GM19238 (cell line): ENCODE data around the gene ARL14.

ENCODE experiments used
- DNase-seq: peaks from one replicate; pipeline ENCODE4 v3.0.0; 2011; ENCODE audit warnings: low spot score; ENCODE audit not compliant: insufficient read length

ARL14 gene

GRCh38 chr3:160676547-160677303 lies at the start of gene ARL14:
ARL14 (plus strand) TSS chr3:160677160; CDS start chr3:160677347, 187 bp downstream.
- DNase-seq, result no peak

DNA sequence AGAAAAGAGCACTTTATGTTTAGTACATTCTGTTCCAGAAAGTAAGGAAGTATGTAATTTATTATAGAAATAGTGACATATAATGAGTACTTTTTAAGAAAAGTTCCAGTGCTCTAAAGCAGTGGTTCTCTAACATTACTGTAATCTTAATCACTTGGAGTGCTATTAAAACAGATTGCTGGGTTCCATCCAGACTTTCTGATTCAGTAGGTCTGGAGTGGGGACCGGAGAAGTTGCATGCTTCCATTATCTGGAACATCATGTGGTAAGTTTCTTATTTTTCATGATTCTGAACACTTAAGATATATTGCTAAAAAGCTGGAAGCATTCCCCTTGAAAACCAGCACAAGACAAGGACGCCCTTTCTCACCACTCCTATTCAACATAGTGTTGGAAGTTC lies 47.5 kb upstream of the ARL14 start:
- no peak for DNase-seq

- DNase-seq, result no peak
Observed at GRCh38 chr3:160633361-160634083, 43.4 kb upstream of the ARL14 start.

DNA sequence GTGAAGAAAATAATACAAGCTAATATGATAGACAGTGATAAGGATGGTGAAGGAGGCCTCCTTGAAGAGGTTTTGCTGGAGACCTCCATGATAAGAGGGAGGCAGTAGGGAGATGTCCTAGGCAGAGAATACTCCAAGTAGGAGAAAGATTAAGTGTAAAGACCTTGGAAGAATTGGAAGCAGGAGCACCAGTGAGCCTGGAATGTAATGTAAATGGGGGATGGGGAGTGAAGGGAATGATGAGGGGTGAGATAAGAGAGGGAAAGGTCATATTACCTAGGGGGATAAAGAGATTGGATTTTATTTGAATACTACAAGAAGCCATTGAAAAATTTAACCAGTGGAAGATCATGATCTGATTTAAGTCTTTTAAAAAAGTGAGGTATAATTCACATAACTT lies 41.7 kb upstream of the ARL14 start:
- DNase-seq, result no peak

DNA sequence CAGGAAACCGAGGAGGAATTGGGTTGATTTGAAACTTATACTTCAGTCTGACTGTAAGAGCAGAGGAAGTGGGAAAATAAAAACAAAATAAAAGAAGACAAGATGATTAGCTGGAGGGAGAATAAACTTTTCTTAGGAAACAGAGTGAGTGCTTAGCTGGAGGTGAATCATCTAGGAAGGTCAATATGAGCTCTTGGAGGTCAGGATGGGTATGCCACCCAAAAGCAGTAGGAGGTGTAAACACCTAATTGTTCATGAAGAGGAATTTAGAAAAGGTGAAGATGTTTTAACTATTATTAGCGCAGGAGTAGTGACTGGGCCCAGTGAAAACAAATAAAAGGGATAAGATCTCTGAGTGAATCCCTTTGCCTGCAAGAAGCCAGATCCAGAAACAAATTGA lies 39.9 kb upstream of the ARL14 start:
- no peak for DNase-seq

GRCh38 chr3:160638184-160638583 lies 38.8 kb upstream of the ARL14 start:
- no peak for DNase-seq

DNA sequence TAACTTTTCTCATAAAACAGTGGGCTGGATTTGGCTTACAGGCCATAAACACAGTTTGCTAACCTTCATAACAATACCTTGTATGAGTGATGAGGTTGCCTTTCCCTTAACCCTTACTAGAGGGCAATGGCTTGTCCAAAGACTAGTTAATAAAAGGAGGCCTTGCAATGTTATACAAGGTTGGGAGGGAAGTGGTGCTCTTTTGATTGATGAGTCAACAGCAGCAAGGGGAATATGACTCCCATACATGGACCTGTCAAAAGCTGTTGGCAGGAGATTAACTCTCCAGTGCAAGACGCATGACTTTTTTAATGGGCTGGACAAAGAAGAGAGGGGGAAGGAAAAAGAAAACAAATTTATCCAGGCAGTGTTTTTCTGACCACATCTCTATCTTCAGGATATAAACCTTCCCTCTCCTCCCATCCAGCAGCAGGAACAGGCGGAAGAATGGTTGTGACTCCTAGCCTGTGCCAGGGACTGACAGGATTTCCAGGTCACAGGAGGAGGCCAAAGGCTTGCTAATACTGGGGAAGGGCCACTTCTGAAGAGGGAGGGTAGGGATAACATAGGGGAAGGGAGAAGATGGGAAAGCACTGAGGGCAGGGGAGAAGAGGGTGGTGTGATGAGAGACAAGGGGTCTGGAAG lies 35.2 kb upstream of the ARL14 start:
- no peak for DNase-seq

DNA sequence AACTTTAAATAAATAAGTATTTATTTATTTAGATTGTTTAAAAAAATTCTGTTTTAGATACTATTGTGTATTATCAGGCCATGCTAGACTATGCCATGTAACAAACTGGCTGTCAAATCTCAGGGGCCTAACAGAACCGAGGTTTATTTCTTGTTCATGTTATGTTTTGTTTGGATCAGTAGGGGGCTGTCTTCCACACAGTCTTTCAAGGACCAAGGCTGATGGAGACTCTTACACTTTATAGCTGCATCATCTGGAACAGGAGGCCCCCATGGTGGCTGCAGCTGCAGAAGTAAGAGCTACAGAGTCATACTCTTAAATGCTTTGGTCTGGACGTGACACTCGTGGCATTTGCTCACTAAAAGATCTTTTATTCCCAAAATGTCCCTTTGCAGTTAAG lies 33.0 kb upstream of the ARL14 start:
- DNase-seq, result no peak

DNA sequence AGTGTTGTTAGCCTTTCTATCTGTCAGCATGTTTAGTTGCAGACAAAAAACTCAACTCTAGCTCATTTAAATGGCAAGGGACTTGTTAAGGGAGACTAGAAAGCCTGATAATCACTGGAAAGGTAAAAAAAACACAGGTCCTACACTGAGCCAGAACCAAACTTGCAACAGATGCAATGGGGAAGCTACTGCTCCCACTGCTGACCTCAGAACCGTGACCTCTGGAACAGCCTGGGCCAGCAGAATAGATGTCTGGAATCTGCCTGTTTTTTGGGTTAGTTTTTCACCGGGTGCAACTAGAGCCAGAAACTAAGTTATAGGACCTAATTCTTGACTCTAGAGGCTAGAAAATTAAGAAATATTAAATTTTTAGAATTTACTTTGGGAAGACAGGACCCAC lies 32.5 kb upstream of the ARL14 start:
- no peak for DNase-seq

DNA sequence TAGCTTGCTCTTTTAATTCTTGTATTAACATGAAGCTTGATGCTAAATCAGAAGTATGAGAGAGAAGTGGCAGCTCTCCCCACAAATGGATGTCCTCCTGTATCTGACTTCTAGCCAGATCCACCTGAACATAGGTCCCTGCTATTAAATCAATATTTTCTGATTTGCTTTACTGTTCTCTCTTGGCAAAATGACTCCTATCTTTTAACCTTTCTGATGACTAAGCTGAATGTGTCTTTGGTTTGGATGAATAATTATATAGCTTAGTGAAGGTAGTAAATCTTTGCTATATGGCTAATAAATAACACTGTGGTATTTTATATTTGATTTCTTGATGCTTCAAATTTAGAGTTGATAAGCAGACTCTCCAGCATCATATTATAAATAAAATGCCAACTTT lies 28.3 kb upstream of the ARL14 start:
- no peak for DNase-seq

- DNase-seq, result no peak
Observed at GRCh38 chr3:160649596-160649995, 27.4 kb upstream of the ARL14 start.

GRCh38 chr3:160653512-160653911 lies 23.4 kb upstream of the ARL14 start:
- no peak for DNase-seq

- DNase-seq, result no peak
Observed at GRCh38 chr3:160660902-160661301, 16.1 kb upstream of the ARL14 start.

DNA sequence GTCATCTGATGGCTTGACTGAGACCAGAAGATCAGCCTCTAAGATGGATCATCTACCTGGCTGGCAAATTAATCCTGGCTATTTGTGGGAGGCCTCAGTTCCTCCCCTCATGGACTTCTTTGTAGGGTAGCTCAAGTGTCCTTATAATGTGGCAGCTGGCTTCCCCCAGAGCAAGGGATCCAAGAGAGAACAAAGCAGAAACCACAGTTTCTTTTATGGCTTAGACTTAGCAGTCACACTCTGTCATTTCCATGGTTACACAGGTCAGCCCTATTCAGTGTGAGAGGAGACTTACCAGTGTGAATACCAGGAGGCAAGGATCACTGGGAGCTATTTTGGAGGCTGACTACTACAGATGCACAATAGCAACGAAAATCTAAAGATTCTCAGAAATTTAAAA lies 15.3 kb upstream of the ARL14 start:
- DNase-seq, result no peak

DNA sequence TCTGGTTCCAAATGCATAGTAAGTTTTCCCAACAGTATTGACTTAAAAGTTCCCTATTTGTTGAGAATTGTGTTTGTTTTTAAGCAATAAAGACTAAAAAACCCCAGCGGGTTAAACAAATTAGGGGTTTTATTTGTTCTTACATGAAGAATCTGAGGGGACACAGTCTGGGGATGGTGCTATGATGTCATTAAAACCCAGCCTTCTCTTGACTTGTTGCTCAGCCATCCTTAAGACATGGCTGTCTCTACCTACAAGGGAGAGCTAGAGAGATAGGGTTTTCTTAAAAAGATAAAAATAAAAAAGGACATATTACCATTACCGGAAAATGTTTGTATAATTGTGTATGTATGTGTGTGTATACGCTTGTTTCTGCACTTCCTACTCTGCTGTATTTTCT lies 11.7 kb upstream of the ARL14 start:
- DNase-seq, result no peak

GRCh38 chr3:160665784-160666526 lies 11.0 kb upstream of the ARL14 start:
- DNase-seq, result no peak

DNA sequence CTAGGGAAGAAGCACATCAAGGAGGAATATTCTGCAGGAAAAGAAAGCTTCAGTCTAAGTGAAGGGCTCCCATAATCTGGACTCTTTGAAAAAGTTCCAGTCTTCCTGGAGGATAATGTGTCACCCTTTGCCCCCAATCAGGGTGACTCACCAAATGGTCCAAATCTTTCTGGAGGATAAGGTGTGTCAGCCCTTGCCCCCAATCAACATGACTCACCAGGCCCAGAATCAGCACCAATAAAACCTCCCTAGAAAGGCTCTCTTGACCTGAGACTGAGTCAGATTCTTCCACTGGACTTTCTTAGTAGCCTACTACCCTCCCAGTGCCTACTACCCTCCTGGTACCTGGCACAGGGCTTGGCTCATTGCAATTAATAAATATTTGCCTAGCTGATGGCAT lies 9.5 kb upstream of the ARL14 start:
- no peak for DNase-seq

DNA sequence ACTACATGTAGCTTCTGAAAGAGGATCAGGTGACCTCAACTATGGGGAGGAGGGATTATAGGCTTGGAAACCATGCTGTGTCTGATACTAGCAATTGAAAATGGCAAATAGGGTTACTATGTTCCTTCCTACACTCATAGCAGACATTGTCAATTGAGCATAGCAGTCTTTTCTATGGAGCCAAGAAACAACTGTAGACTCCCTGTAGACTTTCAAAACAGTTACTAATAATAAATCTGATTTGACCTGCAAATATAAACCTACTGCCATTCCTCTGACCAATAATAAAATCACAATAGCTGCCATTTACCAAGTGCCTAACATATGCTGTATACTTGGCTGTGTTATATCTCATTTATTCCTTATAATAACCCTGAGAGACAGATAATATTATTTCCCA lies 8.5 kb upstream of the ARL14 start:
- DNase-seq, result no peak

DNA sequence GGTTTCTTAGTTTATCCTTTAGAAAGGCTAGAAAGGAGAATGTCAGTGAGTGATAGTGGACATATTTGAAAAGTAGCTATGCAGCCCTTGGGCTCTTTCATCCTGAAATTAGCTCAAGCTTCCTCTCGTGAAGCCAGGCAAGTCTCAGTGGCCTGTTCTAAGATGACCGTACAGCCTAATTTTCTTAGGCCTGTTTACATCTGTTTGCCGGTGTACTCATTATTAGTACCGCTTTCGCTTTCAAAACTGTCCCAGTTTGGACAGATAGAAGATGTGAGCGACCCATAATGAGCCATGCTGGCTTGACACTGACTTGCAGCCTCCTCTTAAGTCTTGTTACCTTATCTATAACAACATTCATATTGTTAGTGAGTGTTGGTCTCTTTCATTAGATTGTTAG lies 5.7 kb upstream of the ARL14 start:
- DNase-seq, result no peak

DNA sequence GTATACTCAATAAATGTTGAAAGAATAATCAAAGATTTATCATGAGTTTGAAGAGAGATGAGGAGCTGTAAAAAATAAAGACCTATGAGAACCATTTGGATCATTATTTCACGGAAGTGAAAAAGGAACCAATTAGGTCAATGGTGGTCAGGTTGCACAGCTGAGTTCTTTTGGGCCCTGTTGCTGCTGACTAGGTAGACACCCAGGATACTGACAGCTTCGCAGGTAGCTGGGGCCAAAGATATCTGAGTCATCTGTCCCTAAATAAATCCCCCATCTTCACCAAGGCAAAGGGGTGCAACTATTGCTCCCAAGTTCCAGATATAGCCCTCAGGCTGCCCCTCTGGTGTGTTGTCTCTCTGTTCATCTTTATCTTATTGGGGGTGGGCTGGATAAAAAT lies 5.0 kb upstream of the ARL14 start:
- DNase-seq, result no peak

DNA sequence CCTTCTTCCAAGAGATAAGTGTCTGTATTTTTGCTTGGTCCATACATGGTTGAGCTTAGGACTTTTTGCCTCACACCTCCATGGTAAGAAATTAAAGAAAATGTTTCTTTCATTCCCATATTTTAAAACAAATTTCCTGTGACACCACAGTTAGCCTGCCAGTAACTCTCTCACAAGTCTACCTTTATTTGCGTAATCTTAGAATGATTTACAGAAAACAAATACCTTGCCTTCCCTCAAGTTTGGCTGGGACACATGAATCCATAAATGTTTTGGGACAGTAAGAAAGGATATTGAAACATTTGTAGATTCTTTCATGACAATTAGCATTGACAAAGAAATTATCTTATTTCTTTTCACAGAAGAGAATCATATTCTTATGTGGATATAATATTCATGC lies 3.8 kb upstream of the ARL14 start:
- no peak for DNase-seq

GRCh38 chr3:160675566-160676124 lies 1.3 kb upstream of the ARL14 start:
- DNase-seq, result no peak
